ENCODE measurements around the gene TRAF7. TPM values are rescaled to one million over a fixed set of nuclear protein-coding genes. Genes with fewer than 3 reads are reported as not detected.

Gene TRAF7
- total RNA-seq, 1 experiment from 2014 or later = 199 TPM

GRCh38 chr16:2208308-2208707 lies 52.7 kb downstream of the TRAF7 start:
- Histone ChIP-seq H3K4me2 (no peak overlapping the region), H3K79me2 (ENCODE audit: low read depth) (peaks cover 29% of the 10 kb centered on the region), H3K27ac (no peak overlapping the region), H3K9me2 (ENCODE audit: insufficient read depth) (no peaks in the 10 kb centered on the region), H4K20me1 (ENCODE audit: insufficient read depth) (peaks cover 17% of the 10 kb centered on the region; the same call in 1 of the 2 replicates), H3K27me3 (ENCODE audit: insufficient read depth, low read depth) (no peaks in the 10 kb centered on the region), H3K9me3 (ENCODE audit: insufficient read depth, low read depth) (no peaks in the 10 kb centered on the region), H3F3A (ENCODE audit: insufficient read depth, low read depth) (peaks cover 32% of the 10 kb centered on the region; the same call in 1 of the 2 replicates), H2AFZ (no peak overlapping the region), H3K4me3 (no peak overlapping the region), H3K4me1 (replicated peaks; ENCODE audit: insufficient read depth) (peaks cover 32% of the 10 kb centered on the region), H3K36me3 (ENCODE audit: low read depth) (0 out of 2 replicates have a peak, but pooled peaks cover 6% of the 10 kb centered on the region)
- no peak for DNase-seq
- TF ChIP-seq EZH2 (IDR thresholded peaks at IDR 0.05; ENCODE audit: low read depth) (no peak), CTCF (conservative IDR thresholded peaks at IDR 0.05) (no peak)
- BruUV-seq (replicated peaks) = no TSS peak
- intact Hi-C loops (cut with micrococcal nuclease; ENCODE audit: unreplicated experiment) = no loop called here
- ChIA-PET POLR2A (ENCODE audit: unreplicated experiment) (no interaction called here), CTCF (no interaction called here)

GRCh38 chr16:2208772-2209171 lies 53.2 kb downstream of the TRAF7 start:
- H3K79me2 ChIP-seq (ENCODE audit: low read depth) = peaks cover 33% of the 10 kb centered on the region
- no peaks in the 10 kb centered on the region for H3K9me2 ChIP-seq (ENCODE audit: insufficient read depth)
- 0 out of 2 replicates have a peak, but pooled peaks cover 6% of the 10 kb centered on the region for H3K36me3 ChIP-seq (ENCODE audit: low read depth)
- DNase-seq = no peak
- H3K4me1 ChIP-seq (replicated peaks; ENCODE audit: insufficient read depth) = peaks cover 36% of the 10 kb centered on the region
- H2AFZ ChIP-seq = no peak overlapping the region
- BruUV-seq (replicated peaks) = no TSS peak
- CTCF ChIA-PET = interaction anchor here (0.6 kb wide), 1 partner anchor 265 kb away, joined by 3 read pairs; no protein-coding TSS in a partner anchor
- intact Hi-C loops (cut with micrococcal nuclease; ENCODE audit: unreplicated experiment) = no loop called here
- no peak overlapping the region for H3K4me3 ChIP-seq
- peaks cover 36% of the 10 kb centered on the region; the same call in 1 of the 2 replicates for H3F3A ChIP-seq (ENCODE audit: insufficient read depth, low read depth)
- POLR2A ChIA-PET (ENCODE audit: unreplicated experiment) = interaction anchor here (0.6 kb wide), 1 partner anchor 1691 kb away, joined by 4 read pairs; no protein-coding TSS in a partner anchor
- H3K27ac ChIP-seq = no peak overlapping the region
- no peak for TF ChIP-seq EZH2 (IDR thresholded peaks at IDR 0.05; ENCODE audit: low read depth)
- TF ChIP-seq CTCF (conservative IDR thresholded peaks at IDR 0.05) = no peak
- H4K20me1 ChIP-seq (ENCODE audit: insufficient read depth) = peaks cover 19% of the 10 kb centered on the region; the same call in 1 of the 2 replicates
- no peak overlapping the region for H3K4me2 ChIP-seq
- H3K27me3 ChIP-seq (ENCODE audit: insufficient read depth, low read depth) = no peaks in the 10 kb centered on the region
- no peaks in the 10 kb centered on the region for H3K9me3 ChIP-seq (ENCODE audit: insufficient read depth, low read depth)

GRCh38 chr16:2209258-2210008 lies 53.9 kb downstream of the TRAF7 start:
- Histone ChIP-seq H3K79me2 (ENCODE audit: low read depth) (peaks cover 34% of the 10 kb centered on the region), H2AFZ (no peak overlapping the region), H3K36me3 (ENCODE audit: low read depth) (0 out of 2 replicates have a peak, but pooled peaks cover 6% of the 10 kb centered on the region), H4K20me1 (ENCODE audit: insufficient read depth) (peaks cover 19% of the 10 kb centered on the region; the same call in 1 of the 2 replicates), H3K4me3 (no peak overlapping the region), H3K4me2 (no peak overlapping the region), H3K4me1 (replicated peaks; ENCODE audit: insufficient read depth) (peaks cover 34% of the 10 kb centered on the region), H3K27me3 (ENCODE audit: insufficient read depth, low read depth) (no peaks in the 10 kb centered on the region), H3K9me2 (ENCODE audit: insufficient read depth) (no peaks in the 10 kb centered on the region), H3F3A (ENCODE audit: insufficient read depth, low read depth) (peaks cover 36% of the 10 kb centered on the region; the same call in 1 of the 2 replicates), H3K27ac (no peak overlapping the region), H3K9me3 (ENCODE audit: insufficient read depth, low read depth) (no peaks in the 10 kb centered on the region)
- no peak for TF ChIP-seq CTCF (conservative IDR thresholded peaks at IDR 0.05)
- no peak for TF ChIP-seq EZH2 (IDR thresholded peaks at IDR 0.05; ENCODE audit: low read depth)
- intact Hi-C loops (cut with micrococcal nuclease; ENCODE audit: unreplicated experiment) = loop anchor here (5.0 kb wide), 1 partner anchor 43 kb away; the partner anchor contains the start of gene ECI1
- ChIA-PET POLR2A (ENCODE audit: unreplicated experiment) (interaction anchor here (0.6 kb wide), 1 partner anchor 1691 kb away, joined by 4 read pairs; no protein-coding TSS in a partner anchor), CTCF (interaction anchor here (0.6 kb wide), 1 partner anchor 265 kb away, joined by 3 read pairs; no protein-coding TSS in a partner anchor)
- no peak for DNase-seq
- no TSS peak for BruUV-seq (replicated peaks)

Data from PC-9 (cell line).